Neural cell (in vitro differentiated cells): Measurements from ENCODE around the gene ZNF554. TPM values are rescaled to one million over a fixed set of nuclear protein-coding genes. Genes with fewer than 3 reads are reported as not detected.

ENCODE experiments used
- H2AFZ ChIP-seq: fragments of 200-600, 300-800 bp; sonication (generic), shearing (Covaris generic); 2 replicates; pipeline ENCODE4 v1.6.0; 2014; ENCODE audit warnings: low read depth, mild to moderate bottlenecking, antibody characterized with exemption, low read length, moderate library complexity
- H3F3A ChIP-seq: fragments of 200-600 bp; shearing (Covaris generic); 2 replicates; pipeline ENCODE4 v1.6.1; 2016; ENCODE audit warnings: mild to moderate bottlenecking, moderate library complexity, mixed read lengths, antibody characterized with exemption, low read length; ENCODE audit not compliant: insufficient read depth, poor library complexity, severe bottlenecking
- H3K27ac ChIP-seq: fragments of 200-600, 300-800 bp; sonication (generic), shearing (Covaris generic); 2 replicates; pipeline ENCODE4 v1.5.1; 2014; ENCODE audit warnings: mild to moderate bottlenecking, low read length, moderate library complexity
- H3K27me3 ChIP-seq: fragments of 300-800, 200-600 bp; sonication (generic), shearing (Covaris generic); 2 replicates; pipeline ENCODE4 v1.6.0; 2014; ENCODE audit warnings: mild to moderate bottlenecking, low read depth, low read length, moderate library complexity; ENCODE audit not compliant: insufficient read depth
- H3K36me3 ChIP-seq: fragments of 300-800, 200-600 bp; sonication (generic), shearing (Covaris generic); 2 replicates; pipeline ENCODE4 v1.5.1; 2014; ENCODE audit warnings: mild to moderate bottlenecking, antibody characterized with exemption, low read length, moderate library complexity; ENCODE audit not compliant: insufficient read depth
- H3K4me2 ChIP-seq: fragments of 300-800, 200-600 bp; sonication (generic), shearing (Covaris generic); 2 replicates; pipeline ENCODE4 v1.6.0; 2014; ENCODE audit warnings: mild to moderate bottlenecking, low read length
- H3K4me3 ChIP-seq: fragments of 300-800, 200-600 bp; sonication (generic), shearing (Covaris generic); 2 replicates; pipeline ENCODE4 v1.5.1; 2014; ENCODE audit warnings: mild to moderate bottlenecking, low read length, moderate library complexity
- H3K79me2 ChIP-seq: fragments of 200-600 bp; shearing (Covaris generic); replicated peaks from 2 replicates; pipeline ENCODE4 v1.6.0; 2014; ENCODE audit warnings: mild to moderate bottlenecking, low read length, moderate library complexity; ENCODE audit not compliant: insufficient read depth
- H3K9ac ChIP-seq: fragments of 300-800, 200-600 bp; sonication (generic), shearing (Covaris generic); 2 replicates; pipeline ENCODE4 v1.6.1; 2016; ENCODE audit warnings: mild to moderate bottlenecking, low read length, mixed read lengths
- H3K9me2 ChIP-seq: fragments of 200-600 bp; shearing (Covaris generic); 2 replicates; pipeline ENCODE4 v1.6.1; 2016; ENCODE audit warnings: mild to moderate bottlenecking, low read length, mixed read lengths; ENCODE audit not compliant: insufficient read depth
- H3K9me3 ChIP-seq: fragments of 200-600, 300-800 bp; sonication (generic), shearing (Covaris generic); 2 replicates; pipeline ENCODE4 v1.6.1; 2016; ENCODE audit warnings: mild to moderate bottlenecking, mixed run types, low read length, moderate library complexity, mixed read lengths
- H4K20me1 ChIP-seq: fragments of 200-600 bp; shearing (Covaris generic); 2 replicates; pipeline ENCODE4 v1.6.1; 2016; ENCODE audit warnings: mild to moderate bottlenecking, mixed run types; ENCODE audit not compliant: insufficient read depth
- CTCF ChIP-seq: fragments of 450-650 bp; IDR thresholded peaks from 2 replicates; pipeline ENCODE4 v1.5.1; 2014; ENCODE audit warnings: antibody characterized with exemption, mild to moderate bottlenecking, moderate library complexity; ENCODE audit not compliant: poor library complexity, severe bottlenecking
- EP300 ChIP-seq: fragments of 450-650 bp; conservative IDR thresholded peaks from 2 replicates; pipeline ENCODE4 v1.6.1; 2014; ENCODE audit warnings: antibody characterized with exemption, mild to moderate bottlenecking, moderate library complexity; ENCODE audit not compliant: poor library complexity, severe bottlenecking
- EZH2 ChIP-seq: fragments of 200-600, 300-800 bp; shearing (Covaris generic), sonication (generic); IDR thresholded peaks from 2 replicates; pipeline ENCODE4 v1.6.1; 2014; ENCODE audit warnings: antibody characterized with exemption, low read length, borderline replicate concordance, mild to moderate bottlenecking; ENCODE audit not compliant: insufficient read depth, poor library complexity, severe bottlenecking
- MXI1 ChIP-seq: fragments of 450-650 bp; conservative IDR thresholded peaks from 2 replicates; pipeline ENCODE4 v1.6.1; 2014; ENCODE audit warnings: antibody characterized with exemption, mild to moderate bottlenecking; ENCODE audit not compliant: poor library complexity, severe bottlenecking
- POLR2AphosphoS5 ChIP-seq: IDR thresholded peaks from 2 replicates; pipeline ENCODE4 v1.6.1; 2012
- RAD21 ChIP-seq: fragments of 450-650 bp; conservative IDR thresholded peaks from 2 replicates; pipeline ENCODE4 v1.6.1; 2014; ENCODE audit warnings: antibody characterized with exemption, mild to moderate bottlenecking, moderate library complexity
- REST ChIP-seq: IDR thresholded peaks from 2 replicates; pipeline ENCODE4 v1.6.1; 2012; ENCODE audit warnings: borderline replicate concordance
- SMC3 ChIP-seq: fragments of 450-650 bp; conservative IDR thresholded peaks from 2 replicates; pipeline ENCODE4 v1.6.1; 2014; ENCODE audit warnings: antibody characterized with exemption, mild to moderate bottlenecking, moderate library complexity; ENCODE audit not compliant: poor library complexity
- TAF1 ChIP-seq: IDR thresholded peaks from 2 replicates; pipeline ENCODE4 v1.6.1; 2012; ENCODE audit warnings: low read depth
- polyA plus RNA-seq: library from polyadenylated mRNA; depleted of rRNA; stranded (reverse); fragments of >200 nt; gene quantifications from 2 replicates; pipeline ENCODE4 v1.2.3, GENCODE V29; 2014

Gene ZNF554
- polyA plus RNA-seq, 1 donor from 2014 or later = 22.5 TPM

GRCh38 chr19:2866495-2867024, 46.9 kb downstream of the ZNF554 start:
- H2AFZ ChIP-seq = no peak overlapping the region

More at GRCh38 chr19:2866495-2867024, 46.9 kb downstream of the ZNF554 start:
- no peaks in the 10 kb centered on the region for H3K79me2 ChIP-seq
- no peak overlapping the region for H3K4me2 ChIP-seq
- TF ChIP-seq EP300 (no peak), SMC3 (no peak), POLR2AphosphoS5 (no peak), REST (no peak), MXI1 (no peak), CTCF (no peak), EZH2 (no peak), TAF1 (no peak), RAD21 (no peak)
- H3K4me3 ChIP-seq = no peak overlapping the region
- H3K27ac ChIP-seq = no peak overlapping the region
- no peak overlapping the region for H3K9ac ChIP-seq
- H3F3A ChIP-seq = no peaks in the 10 kb centered on the region
- H4K20me1 ChIP-seq = no peaks in the 10 kb centered on the region
- no peaks in the 10 kb centered on the region for H3K27me3 ChIP-seq
- no peaks in the 10 kb centered on the region for H3K9me3 ChIP-seq
- no peaks in the 10 kb centered on the region for H3K36me3 ChIP-seq
- H3K9me2 ChIP-seq = no peaks in the 10 kb centered on the region
